HG03097 (cell line): ENCODE data around the gene TPCN2.
"Not testable (repeated sequence)": the region's sequence is repeated elsewhere in the genome, so short reads cannot be mapped to it uniquely, and the experiment has no call there.

ENCODE experiments used
- ATAC-seq: cut with Tn5 transposase; IDR thresholded peaks from one replicate; pipeline ENCODE4 v1.9.1; 2021; ENCODE audit not compliant: unreplicated experiment, low FRiP score

TPCN2 gene

GRCh38 chr11:69048694-69049489 lies at the start of gene TPCN2:
TPCN2 (plus strand) TSS chr11:69048932; CDS start chr11:69048998, 66 bp downstream.
- ATAC-seq = peak; percentile 76

- no peak for ATAC-seq
These were observed 49.5 kb upstream of the TPCN2 start for GRCh38 chr11:68999093-68999747.

GRCh38 chr11:68999748-69000355 lies 48.9 kb upstream of the TPCN2 start:
- ATAC-seq = not testable (repeated sequence)

GRCh38 chr11:69000391-69000790 lies 48.3 kb upstream of the TPCN2 start:
- no peak for ATAC-seq

GRCh38 chr11:69000831-69001242 lies 47.9 kb upstream of the TPCN2 start:
- ATAC-seq = no peak

- ATAC-seq = no peak
These were observed 47.3 kb upstream of the TPCN2 start for GRCh38 chr11:69001243-69002081.

- no peak for ATAC-seq
These were observed 46.6 kb upstream of the TPCN2 start for GRCh38 chr11:69002110-69002569.

- ATAC-seq = no peak
These were observed 46.0 kb upstream of the TPCN2 start for GRCh38 chr11:69002570-69003231.

- no peak for ATAC-seq
These were observed 45.3 kb upstream of the TPCN2 start for GRCh38 chr11:69003301-69003865.

- no peak for ATAC-seq
These were observed 44.8 kb upstream of the TPCN2 start for GRCh38 chr11:69003866-69004367.

GRCh38 chr11:69004411-69005182 lies 44.1 kb upstream of the TPCN2 start:
- no peak for ATAC-seq

GRCh38 chr11:69005183-69005630 lies 43.5 kb upstream of the TPCN2 start:
- ATAC-seq = no peak

GRCh38 chr11:69005631-69006368 lies 42.9 kb upstream of the TPCN2 start:
- no peak for ATAC-seq

- no peak for ATAC-seq
These were observed 41.9 kb upstream of the TPCN2 start for GRCh38 chr11:69006816-69007215.

GRCh38 chr11:69007975-69008381 lies 40.8 kb upstream of the TPCN2 start:
- ATAC-seq = no peak

GRCh38 chr11:69008737-69009440 lies 39.8 kb upstream of the TPCN2 start:
- no peak for ATAC-seq

- ATAC-seq = no peak
These were observed 39.1 kb upstream of the TPCN2 start for GRCh38 chr11:69009441-69010211.
